Choroid plexus epithelial cell (primary cell): Measurements from ENCODE around the gene CNTFR.
A peak's percentile ranks its signal among the peaks of the same experiment; 100 is the strongest.

Experiments
- DNase-seq: peaks from one replicate; pipeline ENCODE4 v3.0.0-alpha.2; 2010; ENCODE audit warnings: low read depth
- H3K4me3 ChIP-seq: 2 replicates; pipeline ENCODE4 v1.5.1; 2011; ENCODE audit warnings: low read depth, mild to moderate bottlenecking, control low read depth, low read length, moderate library complexity
- TF ChIP-seq, protein P1 (sequence below): conservative IDR thresholded peaks from 2 replicates; pipeline ENCODE4 v1.5.1; 2011; ENCODE audit warnings: low read depth, mild to moderate bottlenecking, control low read depth, inconsistent platforms, low read length, moderate library complexity

The CNTFR gene

DNA sequence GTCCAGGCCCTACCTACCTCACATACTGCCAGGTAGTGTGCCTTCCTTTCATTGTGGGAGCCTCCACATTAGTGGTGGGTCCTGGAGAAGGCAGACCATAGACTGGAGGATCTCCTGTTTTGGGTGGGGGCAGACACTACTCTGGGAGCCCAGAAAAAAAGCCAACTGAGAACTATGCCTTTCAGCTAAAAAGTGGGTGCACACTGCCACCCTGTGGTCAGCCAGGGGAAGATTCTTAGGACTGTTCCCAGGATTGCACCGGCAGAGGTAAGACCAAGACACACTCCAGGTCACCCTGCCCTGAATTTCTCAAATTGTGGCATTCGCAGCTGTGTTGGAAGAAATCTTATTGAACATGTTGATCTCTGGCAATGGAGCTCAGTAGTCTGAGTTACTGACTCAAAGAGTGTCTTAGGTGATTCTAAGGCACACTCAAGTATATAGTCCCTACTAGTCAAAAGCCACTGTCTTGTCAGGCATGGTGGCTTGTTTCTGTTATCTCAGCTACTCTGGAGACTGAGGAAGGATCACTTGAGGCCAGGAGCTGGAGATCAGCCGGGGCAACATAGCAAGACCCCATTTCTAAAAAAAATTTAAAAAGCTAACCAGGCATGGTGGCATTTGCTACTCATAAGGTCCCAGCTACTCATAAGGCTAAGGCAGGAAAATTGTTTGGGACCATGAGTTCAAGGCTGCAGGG is 44.5 kb upstream of the CNTFR start:
- peak; percentile 80 for DNase-seq
- TF ChIP-seq, protein P1, sequence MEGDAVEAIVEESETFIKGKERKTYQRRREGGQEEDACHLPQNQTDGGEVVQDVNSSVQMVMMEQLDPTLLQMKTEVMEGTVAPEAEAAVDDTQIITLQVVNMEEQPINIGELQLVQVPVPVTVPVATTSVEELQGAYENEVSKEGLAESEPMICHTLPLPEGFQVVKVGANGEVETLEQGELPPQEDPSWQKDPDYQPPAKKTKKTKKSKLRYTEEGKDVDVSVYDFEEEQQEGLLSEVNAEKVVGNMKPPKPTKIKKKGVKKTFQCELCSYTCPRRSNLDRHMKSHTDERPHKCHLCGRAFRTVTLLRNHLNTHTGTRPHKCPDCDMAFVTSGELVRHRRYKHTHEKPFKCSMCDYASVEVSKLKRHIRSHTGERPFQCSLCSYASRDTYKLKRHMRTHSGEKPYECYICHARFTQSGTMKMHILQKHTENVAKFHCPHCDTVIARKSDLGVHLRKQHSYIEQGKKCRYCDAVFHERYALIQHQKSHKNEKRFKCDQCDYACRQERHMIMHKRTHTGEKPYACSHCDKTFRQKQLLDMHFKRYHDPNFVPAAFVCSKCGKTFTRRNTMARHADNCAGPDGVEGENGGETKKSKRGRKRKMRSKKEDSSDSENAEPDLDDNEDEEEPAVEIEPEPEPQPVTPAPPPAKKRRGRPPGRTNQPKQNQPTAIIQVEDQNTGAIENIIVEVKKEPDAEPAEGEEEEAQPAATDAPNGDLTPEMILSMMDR = peak; percentile 91
- no peak overlapping the region for H3K4me3 ChIP-seq

DNA sequence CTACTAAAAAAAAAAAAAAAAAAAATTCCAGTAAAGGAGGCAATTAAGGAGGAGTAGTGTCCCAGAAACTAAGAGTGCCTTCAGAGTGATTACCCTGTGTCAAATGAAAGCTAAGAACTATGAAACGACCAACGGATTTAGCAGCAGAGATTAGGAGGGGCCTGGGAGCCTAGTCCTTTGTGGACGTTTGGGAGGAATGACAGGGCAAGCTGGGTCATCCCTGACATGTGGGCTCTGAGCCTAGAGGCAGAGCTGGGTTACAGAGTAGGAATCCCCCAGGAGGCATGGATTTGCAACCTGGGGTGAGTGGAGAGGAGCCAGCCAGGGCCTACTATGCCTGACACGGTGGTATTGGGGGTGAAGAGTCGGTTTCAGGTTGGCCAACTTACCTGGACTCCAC is 43.6 kb upstream of the CNTFR start:
- TF ChIP-seq, protein P1 = no peak
- no peak for DNase-seq
- no peak overlapping the region for H3K4me3 ChIP-seq

DNA sequence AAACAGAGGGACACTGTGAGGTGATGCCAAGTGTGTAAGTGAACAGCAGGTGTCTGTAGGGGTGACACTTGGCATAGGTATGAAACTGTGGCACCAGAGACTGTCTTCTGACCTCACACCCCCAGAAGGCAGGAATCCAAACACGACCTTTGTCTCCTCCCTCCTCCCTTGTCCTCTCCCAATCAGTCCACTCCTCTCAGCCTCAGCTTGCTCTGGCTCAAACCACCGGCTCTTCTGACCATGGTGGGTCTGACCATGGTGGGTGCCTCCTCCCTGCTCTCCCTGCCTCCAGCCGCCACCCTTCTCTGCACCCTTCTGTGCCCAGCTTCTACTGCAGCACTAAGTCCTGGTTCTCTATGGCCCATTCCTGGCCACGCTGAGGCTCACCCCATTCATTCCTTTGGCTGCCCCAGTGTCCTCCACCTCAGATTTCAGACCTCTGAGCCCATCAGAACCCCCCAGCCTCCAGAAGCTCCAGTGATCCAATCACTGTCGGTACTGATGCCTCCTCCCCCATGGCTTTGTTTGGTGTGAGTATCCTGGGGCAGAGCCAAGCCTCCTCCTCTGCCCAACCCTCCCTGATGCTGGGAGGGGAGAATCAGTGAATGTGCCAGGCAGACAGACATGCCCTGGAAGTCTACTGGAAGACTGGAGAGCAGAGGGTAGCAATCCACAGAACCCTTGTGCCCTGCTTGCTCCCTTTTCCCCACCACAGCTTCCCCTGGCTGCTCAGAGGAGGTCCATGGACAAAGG is 41.1 kb upstream of the CNTFR start:
- no peak for DNase-seq
- TF ChIP-seq, protein P1 = no peak
- H3K4me3 ChIP-seq = no peak overlapping the region

DNA sequence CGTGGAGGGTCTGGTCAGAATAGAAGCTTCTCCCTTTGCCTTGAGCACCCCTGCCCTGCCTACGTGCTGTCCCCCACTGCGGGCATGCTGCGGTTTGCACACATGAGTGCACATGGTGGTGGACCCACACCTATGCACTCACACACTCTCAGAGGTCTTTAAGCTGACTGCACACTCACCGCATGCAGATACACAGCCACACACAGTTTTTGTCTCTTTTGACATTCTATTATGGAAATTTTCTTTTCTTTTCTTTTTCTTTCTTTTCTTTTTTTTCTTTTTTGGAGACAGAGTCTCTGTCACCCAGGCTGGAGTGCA is 39.9 kb upstream of the CNTFR start:
- TF ChIP-seq, protein P1 = no peak
- DNase-seq = no peak
- H3K4me3 ChIP-seq = no peak overlapping the region

DNA sequence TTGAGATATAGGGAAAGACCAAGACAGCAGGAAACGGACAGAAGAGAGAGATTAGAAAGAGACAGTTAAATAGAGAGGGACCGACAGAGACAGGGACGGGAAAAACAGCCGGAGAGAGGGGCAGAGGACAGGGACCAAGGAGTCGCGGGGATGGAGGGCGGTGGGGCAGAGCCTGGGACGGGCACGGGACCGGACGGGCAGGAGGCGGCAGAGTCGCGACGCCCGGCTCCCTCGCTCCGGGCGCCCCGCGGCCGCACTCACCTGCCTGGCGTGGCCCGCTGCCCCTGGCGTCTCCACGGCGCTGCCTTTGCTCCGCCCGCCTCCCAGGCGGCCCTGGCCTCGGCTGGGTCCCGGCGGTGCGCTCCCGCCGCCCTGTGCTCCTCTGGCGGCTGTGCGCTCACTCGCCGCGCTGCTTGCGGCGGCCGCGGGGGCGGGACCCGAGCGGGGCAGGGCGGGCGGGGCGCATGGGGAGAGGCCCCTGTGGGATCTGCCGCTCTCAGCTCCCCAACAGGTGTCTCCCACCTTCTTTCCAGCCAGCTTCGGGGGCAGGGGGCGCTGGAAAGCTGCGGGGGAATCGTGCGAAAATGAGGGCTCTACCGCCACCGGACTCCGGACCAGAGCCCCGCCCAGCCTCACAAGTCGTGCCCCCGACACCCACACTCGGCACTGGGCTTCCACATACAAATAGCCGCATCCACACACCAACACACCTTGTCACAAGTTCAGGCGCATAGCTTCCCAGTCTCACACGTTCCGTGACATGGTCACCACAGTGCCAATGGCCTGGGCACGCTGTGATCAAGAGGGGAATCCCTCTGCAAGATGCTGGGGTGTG is 39.3 kb upstream of the CNTFR start, which contains the start of gene ARID3C:
Gene ARID3C (minus strand): TSS at position 411 of the 835 bp plus-strand sequence. CDS start 1,052 bp downstream, outside the sequence.
- peak within 1 kb of the TSS; percentile 20 for H3K4me3 ChIP-seq
- TF ChIP-seq, protein P1 = no peak
- no peak for DNase-seq

DNA sequence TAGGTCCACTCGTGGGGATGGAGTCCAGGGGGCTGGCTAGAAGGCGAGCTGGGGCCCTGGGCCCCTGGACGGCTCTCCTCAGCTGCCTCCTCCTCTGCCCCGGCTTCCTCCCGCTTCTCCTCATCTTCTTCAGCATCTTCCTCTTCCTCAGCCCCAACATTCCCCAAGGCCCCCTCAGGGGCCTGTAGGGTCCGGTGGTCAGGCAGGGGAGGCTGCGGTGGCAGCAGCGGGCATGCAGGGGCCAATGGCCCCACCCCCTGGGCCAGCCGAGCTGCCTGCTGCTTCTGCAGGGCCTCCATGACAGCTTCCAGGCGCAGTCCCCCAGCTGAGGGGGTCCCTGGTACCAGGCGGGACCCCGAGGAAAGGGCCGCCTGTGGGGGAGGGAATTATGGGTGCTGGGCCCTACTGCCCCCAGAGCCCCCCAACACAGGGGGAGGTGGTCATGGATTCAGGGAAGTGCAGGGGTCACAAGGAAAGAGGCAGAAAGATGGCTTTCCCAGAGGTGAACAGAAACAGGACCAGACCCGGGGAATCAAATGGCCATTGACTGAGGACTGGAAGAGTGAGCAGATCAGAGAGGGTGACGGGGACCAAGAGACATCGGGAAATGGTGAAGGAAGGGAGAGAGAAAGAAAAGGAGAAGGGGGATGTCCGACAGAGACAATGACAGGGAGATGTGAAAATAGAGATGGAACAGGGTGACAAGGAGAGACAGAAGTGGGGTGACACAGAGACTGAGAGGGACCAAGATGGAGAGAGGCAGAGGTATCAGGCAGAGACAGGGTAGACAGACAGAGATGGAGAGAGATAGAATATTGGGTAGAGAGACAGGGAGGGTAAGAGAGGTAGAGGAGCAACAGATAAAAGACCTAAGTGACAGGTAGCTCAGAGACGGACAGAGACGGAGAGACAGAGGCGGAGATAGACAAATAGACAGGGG is 38.5 kb upstream of the CNTFR start:
- H3K4me3 ChIP-seq = no peak overlapping the region

More for the DNA sequence above, 38.5 kb upstream of the CNTFR start:
- TF ChIP-seq, protein P1 = no peak
- no peak for DNase-seq
